HG02610 (cell line): Measurements from ENCODE around the gene FRY.

Experiments
- ATAC-seq: cut with Tn5 transposase; IDR thresholded peaks from one replicate; pipeline ENCODE4 v1.9.1; 2021; ENCODE audit warnings: mild to moderate bottlenecking, moderate library complexity; ENCODE audit not compliant: unreplicated experiment

FRY gene

DNA sequence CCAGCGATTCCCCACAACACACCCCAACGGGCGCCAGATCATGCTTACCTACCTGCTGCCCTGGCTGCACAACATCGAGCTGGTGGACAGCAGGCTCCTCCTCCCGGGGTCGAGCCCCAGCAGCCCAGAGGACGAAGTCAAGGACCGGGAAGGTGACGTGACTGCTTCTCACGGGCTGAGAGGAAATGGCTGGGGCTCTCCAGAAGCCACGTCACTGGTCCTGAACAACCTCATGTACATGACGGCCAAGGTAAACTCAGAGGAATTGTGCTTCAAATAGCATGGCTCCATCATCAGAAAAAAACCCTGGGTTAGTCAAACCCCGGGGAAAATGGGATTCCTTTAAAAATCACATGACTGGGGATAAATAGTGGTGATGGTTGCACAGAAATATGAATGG lies 177.3 kb downstream of the FRY start:
- ATAC-seq = no peak

DNA sequence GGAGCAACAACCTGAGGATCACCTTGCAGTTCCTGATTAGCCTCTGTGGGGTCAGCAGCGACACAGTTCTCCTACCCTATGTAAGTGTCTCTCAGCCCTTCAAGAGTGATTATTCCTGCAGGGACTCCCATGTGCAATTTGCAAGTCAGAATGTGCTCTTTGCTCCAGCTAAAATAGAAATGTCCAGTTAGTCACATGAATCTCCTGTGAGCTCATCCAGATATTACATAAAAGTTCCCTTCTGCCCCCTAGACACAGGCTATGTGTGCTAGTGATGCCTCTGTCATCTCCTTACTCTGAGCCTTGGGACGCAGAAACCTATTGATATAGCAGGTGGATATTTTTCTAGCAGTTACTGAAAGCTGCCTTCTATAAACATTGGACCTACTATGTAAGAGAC lies 178.1 kb downstream of the FRY start:
- ATAC-seq = no peak

DNA sequence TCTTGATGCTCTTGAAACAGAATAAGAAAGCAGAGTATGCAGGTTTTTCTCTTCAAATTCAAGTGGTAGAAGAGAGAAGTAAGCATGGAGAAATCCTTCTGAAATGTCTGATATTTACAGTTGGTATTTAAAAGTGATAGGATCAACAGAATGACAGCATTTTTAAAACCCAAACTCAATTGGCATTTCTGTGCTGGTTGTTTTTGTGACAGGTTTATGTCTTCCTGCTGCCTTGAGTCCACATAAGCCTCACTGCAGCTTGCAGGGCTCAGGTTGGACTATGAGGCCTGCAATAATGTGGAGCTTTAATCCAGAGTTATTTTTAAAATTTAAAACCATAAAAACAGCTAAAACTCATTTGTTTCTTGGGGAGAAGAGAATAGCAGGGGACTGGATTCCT lies 178.5 kb downstream of the FRY start:
- no peak for ATAC-seq

DNA sequence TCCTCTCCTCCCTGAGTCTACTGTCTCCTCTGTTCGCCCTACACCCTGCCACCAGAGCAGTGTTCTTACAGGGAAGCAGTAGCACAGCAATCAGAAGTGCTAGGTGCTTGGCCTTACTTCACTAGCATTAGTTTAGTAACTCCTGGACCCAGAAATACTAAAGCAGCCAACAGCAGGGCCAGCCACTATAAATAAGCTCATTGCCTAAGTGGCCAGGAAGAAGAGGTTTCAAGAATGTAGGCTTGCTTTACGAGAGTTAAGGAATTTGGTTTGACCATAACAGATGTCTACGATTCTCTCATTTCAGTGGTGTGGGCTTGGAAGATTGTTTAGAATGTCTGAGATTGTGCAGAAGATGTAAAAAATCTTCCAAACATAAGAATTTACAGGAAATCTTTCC lies 180.2 kb downstream of the FRY start:
- no peak for ATAC-seq

DNA sequence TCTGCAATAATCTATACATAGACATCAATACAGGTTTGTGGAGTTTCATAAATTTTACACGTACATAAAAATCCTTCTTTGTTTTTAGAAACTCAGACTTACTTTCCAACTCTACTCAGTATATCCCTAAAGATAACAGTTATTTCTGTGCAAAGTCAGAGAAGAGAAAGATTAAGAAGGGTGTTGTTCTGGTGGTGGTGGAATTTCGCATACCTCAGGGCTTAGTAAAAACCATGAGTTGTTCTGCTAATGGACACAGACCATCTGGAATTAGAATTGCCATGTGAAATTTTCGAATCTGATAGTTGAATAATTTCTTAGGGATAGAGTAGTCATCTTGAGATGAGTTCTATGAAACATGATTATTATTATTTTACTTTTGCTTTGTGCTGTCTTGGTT lies 180.8 kb downstream of the FRY start:
- no peak for ATAC-seq

DNA sequence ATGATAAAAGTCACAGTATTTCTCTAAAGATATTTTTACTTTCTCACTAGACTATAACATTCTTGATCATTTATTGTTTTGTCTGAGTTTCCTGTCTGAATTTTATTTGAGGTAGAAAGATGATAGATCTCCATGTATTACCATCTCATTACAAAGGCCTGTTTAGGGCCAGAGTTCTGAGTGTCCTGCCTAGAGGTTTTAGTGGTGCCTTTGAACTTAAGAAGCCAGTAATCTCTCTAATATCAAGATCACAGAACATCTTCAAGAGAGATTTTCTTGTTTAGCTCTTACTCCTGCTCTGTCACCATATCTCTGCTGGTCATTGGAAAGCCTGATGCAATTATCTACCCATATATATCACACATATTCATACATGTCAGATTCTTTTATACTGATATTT lies 182.1 kb downstream of the FRY start:
- ATAC-seq = no peak

DNA sequence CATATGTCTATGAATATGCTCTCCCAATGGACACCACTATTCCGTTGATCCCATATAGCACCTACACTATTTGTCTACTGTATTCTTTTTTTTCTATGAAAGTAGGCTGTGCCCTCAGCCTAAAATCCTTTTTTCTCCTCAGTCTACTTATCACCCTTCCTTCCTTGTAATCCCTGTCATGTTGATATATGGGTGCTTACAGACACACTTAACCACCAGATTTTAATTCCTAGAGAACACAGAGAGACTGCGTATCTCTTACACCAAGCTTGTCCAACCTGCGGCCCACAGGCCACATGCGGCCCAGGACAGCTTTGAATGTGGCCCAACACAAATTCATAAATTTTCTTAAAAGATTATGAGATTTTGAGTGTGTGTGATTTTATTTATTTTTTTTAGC lies 182.5 kb downstream of the FRY start:
- no peak for ATAC-seq

DNA sequence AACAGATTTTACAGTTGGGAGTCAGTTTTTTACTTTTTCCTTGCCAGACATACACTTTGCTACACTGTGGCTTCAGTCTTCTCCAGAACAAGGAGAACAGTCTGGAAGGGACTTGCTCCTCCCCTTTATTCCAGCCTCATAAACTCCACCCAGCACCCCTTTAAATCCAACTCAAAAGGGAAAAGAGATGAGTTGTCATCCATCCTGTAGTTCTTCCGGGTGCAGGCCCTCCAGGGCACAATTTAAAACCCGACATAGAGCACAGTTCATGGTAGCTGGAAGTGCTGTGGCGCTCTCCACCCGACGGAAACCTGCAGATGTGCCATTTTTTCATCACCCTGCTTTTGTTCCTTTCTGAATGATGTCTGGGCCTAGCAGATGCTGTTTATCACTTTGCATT lies 184.7 kb downstream of the FRY start:
- no peak for ATAC-seq

DNA sequence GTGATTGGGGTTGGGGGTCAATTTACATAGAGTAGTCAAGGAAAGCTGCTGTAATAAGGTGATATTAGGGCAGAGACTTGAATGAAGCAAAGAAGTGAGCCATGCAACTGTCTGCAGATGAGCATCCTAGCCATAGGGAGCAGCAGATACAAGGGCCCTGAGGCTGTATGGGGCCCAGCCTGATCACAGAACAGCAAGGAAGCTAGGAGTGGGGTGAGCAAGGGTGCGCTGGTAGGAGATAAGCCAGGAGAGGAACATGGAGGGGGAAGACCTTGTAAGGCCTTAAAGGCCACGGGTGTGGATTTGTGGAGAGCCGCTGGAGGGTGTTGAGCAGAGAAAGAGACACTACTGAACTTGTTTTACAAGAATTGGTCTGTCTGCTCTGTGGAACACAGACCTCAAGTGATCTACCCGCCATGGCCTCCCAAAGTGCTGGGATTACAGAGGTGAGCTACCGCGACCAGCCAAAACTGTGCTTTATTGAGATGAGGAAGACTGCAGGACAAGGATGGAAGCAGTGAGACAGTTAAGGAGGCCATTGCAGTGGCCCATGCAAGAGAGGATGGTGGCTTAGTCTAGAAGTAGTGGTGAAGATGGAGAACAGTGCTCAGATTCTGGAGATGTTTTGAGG lies 190.6 kb downstream of the FRY start:
- ATAC-seq = no peak

DNA sequence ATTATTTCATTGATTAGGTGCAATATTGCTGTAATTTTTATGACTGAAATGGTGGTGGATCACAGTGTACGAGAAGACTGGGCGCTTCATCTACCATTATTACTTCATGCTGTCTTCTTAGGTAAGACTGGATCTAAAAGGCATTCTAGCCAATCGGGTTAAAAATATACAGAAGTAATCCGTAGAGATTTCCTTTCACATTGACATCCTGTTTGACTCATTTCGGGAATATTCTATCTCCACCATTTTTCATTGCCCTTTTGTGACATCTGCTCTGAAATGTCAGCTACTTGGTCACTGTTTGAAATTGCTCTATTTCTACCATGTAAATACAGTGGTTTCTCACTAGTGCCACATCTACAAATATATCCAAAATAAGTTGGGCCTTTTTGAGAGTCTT lies 193.3 kb downstream of the FRY start:
- ATAC-seq = no peak

DNA sequence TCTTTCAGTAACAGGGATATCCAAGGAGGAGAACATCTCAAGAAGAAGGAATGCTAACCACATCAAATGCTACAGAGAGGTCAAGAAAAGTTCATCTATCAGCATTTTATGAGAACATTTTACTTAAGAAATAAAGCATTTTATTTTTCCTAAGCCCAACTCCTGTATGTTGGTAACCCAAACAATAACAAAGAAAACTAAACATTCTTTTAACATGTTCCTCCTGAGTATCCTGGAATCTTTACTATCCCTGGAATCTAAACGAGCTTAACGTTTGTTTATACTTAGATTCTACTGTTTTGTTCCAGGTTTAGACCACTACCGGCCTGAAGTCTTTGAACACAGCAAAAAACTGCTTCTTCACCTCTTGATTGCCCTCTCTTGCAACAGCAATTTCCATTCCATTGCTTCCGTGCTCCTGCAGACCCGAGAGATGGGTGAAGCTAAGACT lies 193.9 kb downstream of the FRY start:
- ATAC-seq = no peak

DNA sequence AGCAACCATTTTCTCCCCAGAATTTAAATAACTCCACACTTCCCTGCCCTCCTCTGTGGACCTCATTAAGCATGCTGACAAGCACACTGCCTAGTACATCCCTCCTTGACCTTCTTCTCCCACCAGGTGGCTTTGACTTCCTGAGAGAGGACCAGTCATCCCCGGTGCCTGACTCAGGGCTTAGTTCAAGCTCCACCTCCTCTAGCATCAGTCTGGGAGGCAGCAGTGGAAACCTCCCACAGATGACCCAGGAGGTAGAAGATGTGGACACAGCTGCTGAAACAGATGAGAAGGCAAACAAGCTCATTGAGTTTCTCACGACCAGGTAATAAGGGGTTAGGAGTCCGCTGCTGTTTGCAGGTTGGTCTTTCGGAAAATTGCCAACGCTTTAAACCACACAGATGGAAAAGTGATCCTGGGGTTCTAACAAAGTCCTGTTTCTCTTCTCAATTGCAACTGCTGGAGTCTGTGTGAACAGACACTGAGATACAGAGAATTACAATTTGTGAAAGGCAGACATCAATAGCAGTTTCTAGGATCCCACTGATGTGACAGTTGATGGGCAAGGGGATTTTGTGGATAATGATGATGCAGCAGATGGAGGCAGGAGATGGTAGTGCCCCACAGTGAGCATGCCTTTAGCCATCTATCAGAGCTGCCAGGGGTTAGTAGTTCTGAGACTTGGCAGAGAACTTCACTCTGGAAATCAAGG lies 196.9 kb downstream of the FRY start:
- ATAC-seq = no peak

DNA sequence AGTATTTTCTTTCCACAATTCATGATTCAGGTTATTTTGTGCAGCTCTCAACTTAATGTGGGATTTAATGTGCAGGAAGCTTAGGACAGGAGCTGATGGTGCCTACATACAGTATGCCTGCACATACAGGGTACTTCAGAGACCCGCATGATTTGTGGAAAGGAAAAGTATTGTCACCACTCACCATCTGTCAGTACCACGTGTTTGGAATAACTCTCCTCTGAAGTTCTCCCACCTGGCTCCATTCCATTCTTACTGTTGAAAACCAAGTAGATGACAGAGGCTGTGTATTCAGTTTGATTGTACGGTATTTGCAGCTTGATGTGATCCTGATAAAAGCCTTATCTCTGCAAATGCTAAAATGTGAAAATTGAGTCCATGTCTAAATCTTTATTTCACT lies 197.9 kb downstream of the FRY start:
- ATAC-seq = no peak

DNA sequence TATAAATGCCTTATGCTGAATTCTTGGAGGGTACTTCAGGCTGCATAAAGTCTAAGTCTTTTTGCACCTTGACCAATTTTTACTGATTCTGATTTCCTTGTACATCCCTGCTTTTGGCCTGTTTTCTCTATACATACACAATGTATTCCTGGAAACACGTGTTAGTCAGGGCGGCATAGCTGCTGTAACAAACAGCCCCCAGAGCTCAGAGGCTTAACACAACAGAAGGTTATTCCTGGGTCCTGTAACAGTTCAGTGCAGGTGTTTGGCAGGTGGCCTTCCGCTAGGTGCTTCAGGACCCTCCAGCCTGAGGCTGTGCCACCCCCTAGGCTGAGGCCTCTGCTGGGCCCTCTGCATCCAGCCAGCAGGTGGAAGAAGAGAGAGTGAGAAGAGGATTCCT lies 200.7 kb downstream of the FRY start:
- no peak for ATAC-seq

DNA sequence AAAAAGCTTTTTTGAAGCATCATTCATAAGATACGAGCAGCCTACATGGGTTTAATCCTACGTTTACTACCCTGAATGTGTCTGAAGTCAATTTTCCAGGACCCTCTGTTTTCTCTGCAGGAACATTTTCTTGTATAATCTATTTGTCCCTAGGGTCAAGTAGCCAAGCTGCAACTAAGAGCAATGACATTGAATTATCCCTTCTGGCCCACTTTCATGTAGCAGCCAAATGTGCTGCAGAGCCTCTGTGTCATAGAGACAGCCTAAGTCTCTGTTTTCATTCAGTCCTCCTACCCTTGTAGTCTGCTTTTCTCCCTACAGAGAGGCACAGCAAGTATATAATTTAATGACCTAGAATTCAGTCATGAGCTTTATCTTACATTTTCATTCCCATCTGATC lies 201.5 kb downstream of the FRY start:
- no peak for ATAC-seq

DNA sequence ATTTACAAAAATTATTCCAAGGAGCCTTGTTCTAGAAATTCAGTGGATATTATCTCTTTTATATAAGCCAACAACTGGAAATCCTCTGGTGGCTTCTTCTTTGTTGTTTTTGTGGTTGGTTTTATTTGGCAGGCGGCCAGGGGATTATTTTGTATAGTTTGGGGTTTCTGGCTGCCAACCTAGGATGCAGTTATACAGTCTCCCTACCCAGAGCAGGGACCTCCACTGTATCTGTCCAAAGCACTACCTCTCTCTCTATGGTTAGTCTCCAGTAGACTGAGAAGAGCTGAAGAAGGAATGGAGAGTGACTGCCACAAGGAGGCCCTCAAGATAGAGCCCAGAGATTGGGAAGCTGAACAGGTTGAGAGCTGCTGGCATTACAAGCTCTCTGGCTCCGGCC lies 203.3 kb downstream of the FRY start:
- no peak for ATAC-seq

DNA sequence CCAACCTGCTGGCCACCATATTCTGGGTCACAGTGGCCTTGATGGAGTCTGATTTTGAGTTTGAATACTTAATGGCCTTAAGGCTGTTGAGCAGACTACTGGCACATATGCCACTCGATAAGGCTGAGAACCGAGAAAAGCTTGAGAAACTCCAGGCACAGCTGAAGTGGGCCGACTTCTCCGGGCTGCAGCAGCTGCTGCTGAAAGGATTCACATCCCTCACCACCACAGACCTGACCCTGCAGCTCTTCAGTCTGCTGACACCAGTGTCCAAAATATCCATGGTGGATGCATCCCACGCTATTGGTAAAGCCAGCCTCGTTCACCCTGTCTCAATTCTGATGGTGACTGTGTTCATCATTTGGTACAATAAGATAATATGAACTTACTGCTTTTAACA lies 206.1 kb downstream of the FRY start:
- no peak for ATAC-seq

DNA sequence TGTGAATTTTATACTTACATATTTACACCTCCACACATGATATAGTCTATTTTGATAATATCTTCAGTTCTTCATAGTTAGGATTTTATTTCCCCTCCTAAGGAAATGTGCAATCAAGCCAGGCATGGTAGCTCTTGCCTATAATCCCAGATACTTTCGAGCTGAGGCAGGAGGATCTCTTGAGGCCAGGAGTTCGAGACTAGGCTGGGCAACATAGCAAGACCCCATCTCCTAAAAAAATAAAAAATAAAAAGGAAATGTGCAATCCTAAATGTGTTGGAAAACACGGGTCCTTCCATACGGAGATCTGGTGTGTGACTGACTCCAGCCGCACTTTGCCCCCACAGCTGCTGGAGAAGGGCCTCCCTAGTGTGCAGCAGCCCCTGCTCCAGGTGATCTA lies 212.1 kb downstream of the FRY start:
- ATAC-seq = no peak

DNA sequence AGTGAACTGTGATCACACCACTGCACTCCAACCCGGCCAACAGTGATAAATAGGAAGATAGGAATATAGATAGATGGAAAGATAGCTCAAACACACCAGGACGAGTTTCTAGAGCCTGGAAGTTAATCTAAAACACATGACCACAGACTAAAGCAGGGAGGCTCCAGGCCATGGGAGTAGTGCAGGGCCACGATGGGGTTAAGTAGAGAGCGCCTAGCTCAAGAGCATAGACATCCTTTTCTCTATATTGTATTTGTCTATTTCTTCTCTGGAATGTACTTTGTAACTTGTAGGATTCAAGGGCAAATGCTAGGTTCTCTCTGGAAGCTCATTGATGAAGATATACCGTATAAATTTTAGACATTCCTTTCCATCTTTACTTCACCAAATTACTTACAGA lies 214.0 kb downstream of the FRY start:
- no peak for ATAC-seq

DNA sequence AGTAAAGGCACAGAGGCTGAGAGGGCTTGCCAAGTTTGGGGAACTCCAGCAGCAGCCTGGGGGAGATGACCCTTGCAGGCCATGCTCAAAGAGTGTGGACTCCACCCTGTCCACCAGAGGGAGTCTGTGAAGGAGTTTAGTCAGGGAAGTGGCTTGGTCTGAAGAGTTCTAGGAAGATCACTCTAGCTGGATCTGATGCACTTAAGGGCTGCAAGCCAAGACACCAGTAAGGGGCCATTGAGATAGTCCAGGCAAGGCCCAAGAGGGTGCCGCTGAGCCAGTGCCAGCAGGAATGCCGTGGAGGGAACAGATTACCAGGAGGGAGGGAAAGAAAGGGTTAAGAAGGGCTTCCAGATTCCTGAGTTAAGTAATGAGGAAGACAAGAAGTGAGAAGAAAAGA lies 214.9 kb downstream of the FRY start:
- peak; percentile 90 for ATAC-seq

DNA sequence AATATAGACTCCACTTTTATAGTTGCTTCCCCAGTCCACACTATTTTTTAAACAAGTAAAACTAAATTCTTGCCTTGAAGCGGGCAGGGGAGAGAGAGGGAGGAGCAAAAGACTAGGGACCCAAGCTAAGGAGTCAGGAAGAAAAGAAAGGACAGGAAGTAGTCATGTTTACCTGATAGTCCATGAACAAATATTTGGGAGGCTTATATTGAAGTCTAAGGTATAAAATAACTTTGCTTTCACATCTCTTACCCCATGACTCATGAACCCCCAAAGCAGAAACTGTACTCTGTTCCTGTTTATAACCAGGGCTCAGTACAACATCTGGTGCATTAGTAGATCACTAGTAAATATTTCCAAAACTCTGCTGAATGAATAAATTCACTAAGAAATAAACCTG lies 216.3 kb downstream of the FRY start:
- no peak for ATAC-seq

DNA sequence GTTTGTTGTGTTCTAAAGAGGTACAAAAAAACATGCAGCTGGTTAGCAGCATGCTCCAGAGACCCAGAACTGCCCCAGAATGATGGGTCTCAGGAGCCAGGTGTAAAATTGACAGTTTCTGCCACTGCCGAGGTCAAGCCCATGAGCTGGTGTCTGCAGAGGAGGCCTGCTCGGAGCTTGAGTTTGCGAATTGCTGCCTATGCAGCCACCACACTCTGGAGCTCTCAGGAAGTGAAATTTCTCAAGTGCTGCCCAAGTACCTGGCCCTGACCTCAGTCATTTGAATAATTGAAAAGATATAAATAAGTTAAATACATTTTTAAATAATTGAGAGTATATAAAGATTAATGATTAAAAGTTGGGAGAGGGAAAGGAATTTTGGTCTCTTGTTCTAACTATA lies 217.2 kb downstream of the FRY start:
- ATAC-seq = peak; percentile 68
